Lung (tissue), 12 donors: Measurements from ENCODE around the gene ADAMTSL1. TPM values are rescaled to one million over a fixed set of nuclear protein-coding genes. Genes with fewer than 3 reads are reported as not detected.
A peak's percentile ranks its signal among the peaks of the same experiment; 100 is the strongest.

Experiments used
- ATAC-seq: fragments of 200-7000 bp; cut with Tn5 transposase; one replicate; pipeline ENCODE4 v1.9.1; 2020; ENCODE audit warnings: moderate number of reproducible peaks; ENCODE audit not compliant: insufficient read depth, low FRiP score
- DNase-seq, 3 donors: peaks; one replicate each; pipeline ENCODE4 v3.0.0-alpha.2; 2013 to 2017
- H3K27ac ChIP-seq, 2 donors: one replicate each; pipeline ENCODE4 v1.5.1; 2013; ENCODE audit warnings: mild to moderate bottlenecking in 2 of 2, moderate library complexity in 2 of 2, control low read depth in 1 of 2, inconsistent platforms in 1 of 2, low read depth in 1 of 2, low read length in 1 of 2
- H3K27me3 ChIP-seq, 3 donors: one replicate each; pipeline ENCODE4 v1.5.1; 2013; ENCODE audit warnings: low read length in 2 of 3; ENCODE audit not compliant: control insufficient read depth in 3 of 3, insufficient read depth in 3 of 3
- H3K36me3 ChIP-seq, 4 donors: one replicate each; pipeline ENCODE4 v1.5.1; 2013; ENCODE audit warnings: low read length in 4 of 4, mild to moderate bottlenecking in 1 of 4, moderate library complexity in 1 of 4; ENCODE audit not compliant: control insufficient read depth in 4 of 4, insufficient read depth in 4 of 4
- H3K4me1 ChIP-seq, 5 donors: one replicate each; pipeline ENCODE4 v1.5.1; 2013; ENCODE audit warnings: low read length in 5 of 5, mild to moderate bottlenecking in 2 of 5, moderate library complexity in 1 of 5; ENCODE audit not compliant: control insufficient read depth in 5 of 5, insufficient read depth in 5 of 5
- H3K4me3 ChIP-seq: one replicate; pipeline ENCODE4 v1.5.1; 2013; ENCODE audit warnings: mild to moderate bottlenecking, control low read depth, moderate library complexity
- H3K9ac ChIP-seq, 2 donors: one replicate each; pipeline ENCODE4 v1.5.1; 2013; ENCODE audit warnings: low read length in 2 of 2, control low read depth in 1 of 2; ENCODE audit not compliant: insufficient read depth in 1 of 2
- H3K9me3 ChIP-seq, 4 donors: one replicate each; pipeline ENCODE4 v1.5.1; 2013; ENCODE audit warnings: low read length in 3 of 4, mild to moderate bottlenecking in 1 of 4, moderate library complexity in 1 of 4; ENCODE audit not compliant: control insufficient read depth in 4 of 4, insufficient read depth in 3 of 4
- WGBS, 2 donors: extraction: QIAGEN DNeasy Blood & Tissue Kit; methylation state at CpG; one replicate each; pipeline ENCODE4 v1.1.7; 2013; 5-methylcytosine and 5-hydroxymethylcytosine counted together
- polyA plus RNA-seq, 2 donors: library from polyadenylated mRNA; stranded (reverse); fragments of 200-250 nt; gene quantifications; one replicate each; pipeline ENCODE4 v1.2.1, GENCODE V29; 2013
- total RNA-seq, 2 donors: library from RNA; depleted of rRNA in 1 of 2; stranded (reverse); fragments of >200 nt in 1 of 2; gene quantifications; one replicate each; pipeline ENCODE4 v1.2.1, GENCODE V29; 2014 to 2021
- TF ChIP-seq, protein P1 (sequence below): IDR thresholded peaks from 2 replicates; pipeline ENCODE4 v1.5.1; 2012; ENCODE audit warnings: mild to moderate bottlenecking; ENCODE audit errors: control extremely low read depth, extremely low read depth
- donor health status: control.
- donor health status: control.
- donor health status: Bipolar disorder and iron deficiency.
- donor health status: healthy.
- donor health status: DM: yes; HTN: yes; CAD: no.

ADAMTSL1 gene
- total and polyA plus RNA-seq, 4 donors, result 0.25 to 36.2 (median 1.4) TPM

DNA sequence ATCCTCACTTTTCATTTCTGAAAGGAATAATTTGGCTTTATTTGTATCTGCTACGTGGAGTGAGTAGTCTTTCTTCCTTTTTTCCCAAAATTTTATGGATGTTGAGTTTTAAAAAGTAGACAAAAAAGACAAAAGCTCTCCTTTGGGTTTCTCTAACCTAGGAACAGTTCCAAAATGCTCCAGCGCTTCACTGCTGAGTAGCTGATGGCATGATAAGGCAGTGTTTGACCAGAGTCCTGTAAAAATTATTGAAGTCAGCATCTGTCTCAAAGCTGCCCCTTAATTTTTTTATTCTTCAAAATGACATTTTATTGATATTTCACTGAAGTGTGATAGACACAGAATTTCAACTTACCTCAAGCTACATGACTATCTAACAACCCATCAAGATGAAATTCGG lies 219.0 kb downstream of the ADAMTSL1 start:
- no peak for ATAC-seq
- H3K36me3 ChIP-seq, result no peaks in the 10 kb centered on the region
- no peak overlapping the region for H3K4me3 ChIP-seq
- TF ChIP-seq, protein P1, sequence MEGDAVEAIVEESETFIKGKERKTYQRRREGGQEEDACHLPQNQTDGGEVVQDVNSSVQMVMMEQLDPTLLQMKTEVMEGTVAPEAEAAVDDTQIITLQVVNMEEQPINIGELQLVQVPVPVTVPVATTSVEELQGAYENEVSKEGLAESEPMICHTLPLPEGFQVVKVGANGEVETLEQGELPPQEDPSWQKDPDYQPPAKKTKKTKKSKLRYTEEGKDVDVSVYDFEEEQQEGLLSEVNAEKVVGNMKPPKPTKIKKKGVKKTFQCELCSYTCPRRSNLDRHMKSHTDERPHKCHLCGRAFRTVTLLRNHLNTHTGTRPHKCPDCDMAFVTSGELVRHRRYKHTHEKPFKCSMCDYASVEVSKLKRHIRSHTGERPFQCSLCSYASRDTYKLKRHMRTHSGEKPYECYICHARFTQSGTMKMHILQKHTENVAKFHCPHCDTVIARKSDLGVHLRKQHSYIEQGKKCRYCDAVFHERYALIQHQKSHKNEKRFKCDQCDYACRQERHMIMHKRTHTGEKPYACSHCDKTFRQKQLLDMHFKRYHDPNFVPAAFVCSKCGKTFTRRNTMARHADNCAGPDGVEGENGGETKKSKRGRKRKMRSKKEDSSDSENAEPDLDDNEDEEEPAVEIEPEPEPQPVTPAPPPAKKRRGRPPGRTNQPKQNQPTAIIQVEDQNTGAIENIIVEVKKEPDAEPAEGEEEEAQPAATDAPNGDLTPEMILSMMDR, result no peak
- peaks cover 0 to 18% (median 2%) of the 10 kb centered on the region in 5 donors for H3K4me1 ChIP-seq
- H3K9ac ChIP-seq, result no peak overlapping the region
- whole genome bisulfite sequencing, 2 donors, result 90% methylated on average over 3 of the region's 3 CpGs
- H3K27ac ChIP-seq, result no peak overlapping the region
- H3K27me3 ChIP-seq, result no peaks in the 10 kb centered on the region
- DNase-seq, result no peak
- H3K9me3 ChIP-seq, result peaks cover 0 to 10% (median 5%) of the 10 kb centered on the region in 4 donors

DNA sequence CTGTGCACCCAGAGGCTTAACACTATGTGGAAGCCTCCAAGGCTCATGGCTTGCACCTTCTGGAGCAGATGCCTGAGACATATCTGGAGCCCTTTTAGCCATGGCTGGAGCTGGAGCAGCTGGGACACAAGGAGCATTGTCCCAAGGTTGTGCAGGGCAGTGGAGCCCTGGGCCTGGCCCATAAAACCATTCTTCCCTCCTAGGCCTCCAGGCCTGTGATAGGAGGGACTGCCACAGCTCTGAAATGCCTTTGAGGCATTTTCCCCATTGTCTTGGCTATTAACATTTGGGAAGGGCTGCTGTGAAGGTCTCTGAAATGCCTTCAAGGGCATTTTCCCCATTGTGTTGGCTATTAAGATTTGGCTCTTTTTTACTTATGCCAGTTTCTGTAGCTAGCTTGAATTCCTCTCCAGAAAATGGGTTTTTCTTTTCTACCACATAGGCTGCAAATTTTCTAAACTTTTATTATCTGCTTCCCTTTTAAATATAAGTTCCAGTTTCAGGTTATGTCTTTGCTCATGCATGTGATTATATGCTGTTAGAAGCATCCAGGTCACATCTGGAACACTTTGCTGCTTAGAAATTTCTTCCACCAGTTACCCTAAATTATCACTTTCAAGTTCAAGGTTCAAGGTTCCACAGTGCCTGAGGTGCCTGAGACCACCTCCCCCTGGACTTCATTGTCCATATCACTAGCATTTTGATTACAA lies 221.2 kb downstream of the ADAMTSL1 start:
- no peak overlapping the region for H3K4me3 ChIP-seq
- no peaks in the 10 kb centered on the region for H3K27me3 ChIP-seq
- H3K9me3 ChIP-seq, result peaks cover 0 to 10% (median 5%) of the 10 kb centered on the region in 4 donors
- no peak overlapping the region for H3K27ac ChIP-seq
- peaks cover 0 to 23% (median 2%) of the 10 kb centered on the region in 5 donors for H3K4me1 ChIP-seq
- DNase-seq (no peak), ATAC-seq (no peak)
- H3K9ac ChIP-seq, result no peak overlapping the region
- H3K36me3 ChIP-seq, result no peaks in the 10 kb centered on the region
- TF ChIP-seq, protein P1, result no peak

DNA sequence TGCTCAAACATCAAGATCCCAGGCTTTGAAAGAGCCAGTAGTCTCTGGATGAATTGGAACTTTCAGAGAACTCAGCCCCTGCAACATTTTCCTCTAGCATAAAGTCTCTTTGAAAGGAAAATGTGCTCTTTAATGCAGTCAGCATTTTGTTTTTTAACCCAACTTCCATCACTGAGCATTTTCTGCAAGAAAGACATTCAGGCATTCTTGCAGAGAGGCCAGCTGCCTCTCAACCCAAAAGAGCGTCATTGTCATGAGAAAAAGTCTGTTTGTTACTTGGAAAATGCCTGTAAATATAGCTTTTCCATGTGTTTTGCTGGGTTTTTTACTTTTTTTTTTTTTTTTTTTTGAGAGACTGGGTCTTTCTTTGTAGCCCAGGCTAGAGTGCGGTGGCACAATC lies 225.0 kb downstream of the ADAMTSL1 start:
- H3K36me3 ChIP-seq, result no peaks in the 10 kb centered on the region
- no peaks in the 10 kb centered on the region for H3K27me3 ChIP-seq
- 58 to 68% methylated on average over 2 of the region's 2 CpGs for WGBS, 2 donors
- H3K9me3 ChIP-seq, result peaks cover 0 to 9% (median 5%) of the 10 kb centered on the region in 4 donors
- no peak overlapping the region for H3K9ac ChIP-seq
- H3K27ac ChIP-seq, result no peak overlapping the region
- peaks cover 0 to 18% (median 0%) of the 10 kb centered on the region in 5 donors for H3K4me1 ChIP-seq
- DNase-seq, result no peak
- no peak for ATAC-seq
- no peak overlapping the region for H3K4me3 ChIP-seq
- TF ChIP-seq, protein P1, result no peak

DNA sequence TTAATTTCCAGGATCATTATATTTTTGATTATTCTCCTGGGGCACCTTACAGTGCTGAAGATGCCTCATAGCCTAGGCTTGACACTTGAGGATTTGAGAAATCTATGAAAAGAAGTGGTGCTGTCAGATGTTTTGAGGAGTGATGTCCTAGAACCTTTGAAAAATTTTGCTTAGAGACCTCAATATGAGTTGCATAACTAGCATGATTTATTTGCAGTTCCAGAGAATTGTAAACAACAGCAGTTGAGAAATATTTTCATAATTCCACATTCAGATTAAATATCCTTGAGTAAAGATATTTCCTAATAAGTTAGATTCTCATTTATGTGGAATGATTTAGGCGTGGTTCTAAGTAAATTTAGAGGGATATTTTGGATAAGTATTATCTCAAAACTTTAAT lies 225.8 kb downstream of the ADAMTSL1 start:
- Histone ChIP-seq H3K4me3 (no peak overlapping the region), H3K27me3 (no peaks in the 10 kb centered on the region), H3K4me1 (peaks cover 0 to 25% (median under 1%) of the 10 kb centered on the region in 5 donors), H3K36me3 (no peaks in the 10 kb centered on the region), H3K9ac (no peak overlapping the region), H3K27ac (no peak overlapping the region), H3K9me3 (peaks cover 0 to 5% (median 3%) of the 10 kb centered on the region in 4 donors)
- 54 to 73% methylated on average over 1 of the region's 1 CpG for WGBS, 2 donors
- no peak for ATAC-seq
- peak in 1 of 3 donors; percentile 62 for DNase-seq
- TF ChIP-seq, protein P1, result no peak
